DMS53 (cell line): ENCODE results near the gene ATP8B2.
A peak's percentile ranks its signal among the peaks of the same experiment; 100 is the strongest.
"Not testable (repeated sequence)": the region's sequence is repeated elsewhere in the genome, so short reads cannot be mapped to it uniquely, and the experiment has no call there.

ENCODE experiments used
- DNase-seq: peaks from one replicate; lab custom pipeline; 2025; lab: John Stamatoyannopoulos, UW

ATP8B2 gene

GRCh38 chr1:154325583-154326545 lies 539 bp downstream of the ATP8B2 start:
- DNase-seq, result peak; percentile 81

GRCh38 chr1:154326546-154327465 lies 1.5 kb downstream of the ATP8B2 start:
- peak; percentile 48 for DNase-seq

- peak; percentile 43 for DNase-seq
These were observed 2.4 kb downstream of the ATP8B2 start for GRCh38 chr1:154327466-154328317.

GRCh38 chr1:154328318-154329151 lies 3.2 kb downstream of the ATP8B2 start:
- peak; percentile 86 for DNase-seq

GRCh38 chr1:154329152-154329521 lies 3.8 kb downstream of the ATP8B2 start:
- no peak for DNase-seq

GRCh38 chr1:154329551-154330131 lies 4.3 kb downstream of the ATP8B2 start:
- peak; percentile 27 for DNase-seq

GRCh38 chr1:154330669-154331068 lies 5.3 kb downstream of the ATP8B2 start:
- no peak for DNase-seq

- DNase-seq, result peak; percentile 51
These were observed 9.0 kb downstream of the ATP8B2 start for GRCh38 chr1:154334079-154335024.

GRCh38 chr1:154335025-154335714 lies 9.8 kb downstream of the ATP8B2 start:
- peak; percentile 95 for DNase-seq

- DNase-seq, result no peak
These were observed 12.0 kb downstream of the ATP8B2 start for GRCh38 chr1:154337253-154337894.

GRCh38 chr1:154338875-154339274 lies 13.6 kb downstream of the ATP8B2 start:
- DNase-seq, result no peak

GRCh38 chr1:154341366-154341765 lies 16.0 kb downstream of the ATP8B2 start:
- DNase-seq, result not testable (repeated sequence)

GRCh38 chr1:154342132-154342531 lies 16.8 kb downstream of the ATP8B2 start:
- DNase-seq, result no peak

GRCh38 chr1:154342836-154343472 lies 17.6 kb downstream of the ATP8B2 start:
- no peak for DNase-seq

GRCh38 chr1:154344977-154345837 lies 19.9 kb downstream of the ATP8B2 start:
- DNase-seq, result peak; percentile 63

GRCh38 chr1:154346276-154346917 lies 21.1 kb downstream of the ATP8B2 start:
- no peak for DNase-seq
